ENCODE results near the gene BANP.

DNA sequence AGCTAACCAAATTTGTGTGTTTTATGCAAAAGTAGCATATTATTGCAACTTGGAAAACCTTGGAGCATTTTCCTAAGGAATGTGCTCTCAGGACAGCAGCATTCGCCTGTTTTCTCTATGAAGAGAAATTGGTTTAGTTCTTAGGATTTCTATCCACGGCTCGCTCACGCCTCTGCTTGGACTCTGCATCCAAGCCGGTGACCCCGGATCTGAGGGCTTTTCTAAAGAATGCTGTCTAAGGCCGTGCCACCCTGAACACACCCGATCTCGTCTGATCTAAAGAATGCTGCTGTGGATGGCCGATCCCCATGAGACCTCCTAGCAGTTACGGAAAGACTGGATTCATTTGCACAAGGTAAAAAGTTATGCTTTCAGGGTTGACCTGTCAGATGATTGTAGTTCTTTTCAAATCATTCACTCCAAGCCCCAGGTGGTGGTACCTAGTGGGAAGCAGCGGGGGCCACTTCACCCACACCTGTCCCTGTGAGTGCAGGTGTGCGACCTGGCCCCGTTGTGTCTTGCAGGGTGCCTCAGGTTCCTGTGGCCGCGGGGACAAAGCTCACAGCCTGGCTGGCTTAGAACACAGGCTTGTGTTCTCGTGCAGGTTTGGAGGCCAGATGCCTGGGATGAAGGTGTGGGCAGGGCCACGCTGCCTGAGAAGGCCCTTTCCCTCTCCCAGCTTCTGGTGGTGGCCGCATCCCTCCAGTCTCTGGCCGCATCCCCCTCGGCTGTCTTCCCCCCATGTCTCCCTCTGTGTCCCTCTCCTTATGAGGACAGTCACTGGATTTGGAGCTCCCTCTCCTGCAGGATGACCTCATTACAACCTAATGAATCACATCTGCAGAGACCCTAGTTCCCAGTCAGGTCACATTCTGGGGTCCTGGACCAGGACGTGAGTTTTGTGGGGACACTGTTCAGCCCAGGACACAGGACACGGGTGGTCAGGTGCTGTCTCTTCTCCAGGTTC lies 71.1 kb downstream of the BANP start:
- TF ChIP-seq NFRKB (IDR thresholded peaks at IDR 0.05) = no peak
- no peak for TF ChIP-seq FOXM1 (IDR thresholded peaks at IDR 0.05; ENCODE audit: borderline replicate concordance)
- TF ChIP-seq SP1 (IDR thresholded peaks at IDR 0.05) = no peak
- no peak for TF ChIP-seq TARDBP (IDR thresholded peaks at IDR 0.05)
- TF ChIP-seq, protein P1, sequence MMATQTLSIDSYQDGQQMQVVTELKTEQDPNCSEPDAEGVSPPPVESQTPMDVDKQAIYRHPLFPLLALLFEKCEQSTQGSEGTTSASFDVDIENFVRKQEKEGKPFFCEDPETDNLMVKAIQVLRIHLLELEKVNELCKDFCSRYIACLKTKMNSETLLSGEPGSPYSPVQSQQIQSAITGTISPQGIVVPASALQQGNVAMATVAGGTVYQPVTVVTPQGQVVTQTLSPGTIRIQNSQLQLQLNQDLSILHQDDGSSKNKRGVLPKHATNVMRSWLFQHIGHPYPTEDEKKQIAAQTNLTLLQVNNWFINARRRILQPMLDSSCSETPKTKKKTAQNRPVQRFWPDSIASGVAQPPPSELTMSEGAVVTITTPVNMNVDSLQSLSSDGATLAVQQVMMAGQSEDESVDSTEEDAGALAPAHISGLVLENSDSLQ (IDR thresholded peaks at IDR 0.05) = no peak
- no peak for TF ChIP-seq HDGF (IDR thresholded peaks at IDR 0.05; ENCODE audit: borderline replicate concordance)
- TF ChIP-seq FOXA1 (IDR thresholded peaks at IDR 0.05) = no peak
- TF ChIP-seq CTBP1 (IDR thresholded peaks at IDR 0.05; ENCODE audit: borderline replicate concordance) = no peak
- TF ChIP-seq ELF4 (IDR thresholded peaks at IDR 0.05) = no peak
- no peak for TF ChIP-seq ARNT (IDR thresholded peaks at IDR 0.05)
- TF ChIP-seq FOXK2 (IDR thresholded peaks at IDR 0.05) = no peak

Data from HEK293T (cell line).